NCI-H446 (cell line): Measurements from ENCODE around the gene PTBP1.

ENCODE experiments used
- DNase-seq, 2 experiments: peaks; one replicate each; lab custom pipeline; 2025; lab: John Stamatoyannopoulos, UW

Gene PTBP1

DNA sequence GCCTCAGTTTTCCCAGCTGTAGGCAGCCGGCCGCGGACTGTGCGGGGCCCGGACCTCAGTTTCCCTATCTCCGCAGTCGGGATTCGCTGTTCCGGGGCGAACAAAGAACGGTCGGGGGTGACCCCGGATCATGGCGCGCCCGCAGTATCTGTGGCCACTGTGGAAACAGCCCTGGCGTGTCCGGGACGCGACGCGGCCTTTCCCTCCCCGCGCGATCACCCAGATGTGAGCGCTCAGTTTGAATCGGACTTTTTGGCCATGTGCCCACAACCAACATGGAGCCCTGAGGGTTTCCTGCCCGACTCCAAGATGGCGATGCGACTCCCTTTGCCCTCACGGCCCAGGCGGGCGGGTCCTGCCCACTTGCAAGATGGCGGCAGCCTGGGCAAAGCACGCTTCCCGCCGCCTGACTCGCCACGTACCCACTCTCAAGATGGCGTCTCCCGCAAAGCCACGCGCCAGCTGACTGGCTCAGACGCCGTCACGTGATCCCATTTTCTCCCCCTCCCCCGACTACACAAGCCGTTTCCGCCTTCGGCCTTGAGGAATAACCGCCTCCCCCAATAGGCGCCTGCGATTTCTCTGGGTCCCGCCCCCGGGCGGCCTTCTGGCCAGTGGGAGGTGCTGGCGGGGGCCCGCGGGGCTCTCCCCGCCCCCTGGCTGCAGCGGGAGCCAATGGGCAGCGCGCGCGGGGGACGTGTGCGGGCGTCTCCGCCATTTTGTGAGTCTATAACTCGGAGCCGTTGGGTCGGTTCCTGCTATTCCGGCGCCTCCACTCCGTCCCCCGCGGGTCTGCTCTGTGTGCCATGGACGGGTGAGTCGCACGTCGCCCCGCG lies at the start of gene PTBP1:
Gene PTBP1 (plus strand): TSS at position 761 of the 836 bp plus-strand sequence. CDS start 46 bp downstream, at position 807.
- DNase-seq = peak; percentile 99 to 100

GRCh38 chr19:748274-748598 lies 49.0 kb upstream of the PTBP1 start:
- no peak for DNase-seq

GRCh38 chr19:749811-750210 lies 47.4 kb upstream of the PTBP1 start:
- DNase-seq = no peak

- DNase-seq = no peak
Measured at GRCh38 chr19:750640-751423, 46.4 kb upstream of the PTBP1 start, which contains the start of gene MISP. Gene MISP, plus strand, starts transcription at chr19:751112. Its CDS starts 5,835 bp downstream, at chr19:756947.

DNA sequence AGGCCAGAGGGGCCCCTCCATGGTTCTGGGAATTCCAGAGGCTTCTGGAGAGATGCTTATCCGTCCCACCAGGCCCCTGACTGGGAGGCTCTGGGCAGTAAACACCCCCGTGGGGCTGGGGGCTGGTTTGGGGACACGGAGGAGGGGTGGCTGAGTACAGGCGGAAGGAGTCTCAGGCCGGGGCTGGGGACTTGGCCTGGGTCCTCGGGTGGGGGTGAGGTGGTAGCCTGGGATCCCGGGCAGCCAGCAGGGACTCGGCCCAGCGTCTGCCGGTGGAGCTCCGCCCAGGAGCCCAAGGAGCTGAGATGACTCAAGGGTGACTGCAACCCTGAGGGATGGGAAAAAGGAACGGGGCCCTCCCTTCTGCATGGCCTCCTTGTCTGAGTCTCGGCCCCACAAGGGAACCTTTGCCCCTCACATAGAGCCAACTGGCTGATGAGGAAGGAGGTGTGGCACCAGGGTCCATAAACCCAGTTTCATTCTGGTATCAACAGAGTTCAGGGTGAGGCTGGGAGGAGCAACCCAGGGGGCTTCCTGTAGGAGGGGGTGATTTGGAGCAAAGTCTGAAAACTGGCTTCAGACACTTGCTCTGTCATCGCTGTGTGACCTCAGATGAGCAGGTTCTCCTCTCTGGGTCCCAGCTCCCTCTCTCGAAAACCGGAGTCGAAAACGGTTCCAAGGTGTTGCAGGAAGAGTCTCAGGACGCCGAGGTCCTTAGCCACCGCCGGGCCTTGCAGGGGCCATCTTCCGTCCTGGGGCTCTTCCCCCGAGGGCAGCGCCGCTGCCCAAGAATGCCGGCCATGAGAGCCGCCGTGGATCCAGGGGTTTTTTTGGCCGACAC lies 45.5 kb upstream of the PTBP1 start:
- no peak for DNase-seq

DNA sequence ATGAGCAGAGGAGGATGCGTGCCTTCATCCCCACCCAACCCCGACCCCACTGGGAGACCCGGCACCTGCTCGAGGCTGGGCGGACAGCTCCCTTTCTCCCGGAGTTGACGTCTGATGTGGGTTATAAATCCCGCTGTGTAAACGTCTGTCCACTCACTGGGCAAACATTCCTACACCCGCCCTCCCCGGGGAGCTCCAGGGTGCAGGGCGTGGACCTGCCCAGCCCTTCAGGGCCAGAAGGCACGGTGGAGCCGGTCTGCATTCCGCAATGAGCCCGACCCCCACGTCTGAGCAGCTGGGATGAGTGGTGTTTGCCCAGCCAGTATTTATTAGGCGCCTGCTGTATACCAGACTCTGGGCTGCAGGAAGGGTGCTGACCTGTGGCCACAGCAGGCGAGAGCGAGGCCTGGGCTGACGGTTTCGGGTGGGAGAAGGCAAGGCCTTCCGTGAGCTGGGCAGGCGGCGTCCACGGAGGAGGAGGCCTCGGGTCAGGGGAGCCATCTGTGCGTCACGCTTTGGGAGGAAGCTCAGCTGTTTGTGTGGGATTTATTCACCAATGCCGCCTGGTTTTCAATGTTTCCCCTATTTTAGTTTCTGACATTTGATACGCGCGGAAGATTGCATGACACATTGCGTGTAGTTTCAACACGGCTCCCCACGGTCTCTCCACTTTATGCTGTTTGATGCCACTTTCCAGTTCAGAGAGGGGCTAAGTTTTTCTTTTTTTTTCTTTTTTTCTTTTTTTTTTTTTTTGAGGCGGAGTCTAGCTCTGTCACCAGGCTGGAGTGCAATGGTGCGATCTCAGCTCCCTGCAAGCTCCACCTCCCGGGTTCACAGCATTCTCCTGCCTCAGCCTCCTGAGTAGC lies 44.4 kb upstream of the PTBP1 start:
- no peak for DNase-seq

DNA sequence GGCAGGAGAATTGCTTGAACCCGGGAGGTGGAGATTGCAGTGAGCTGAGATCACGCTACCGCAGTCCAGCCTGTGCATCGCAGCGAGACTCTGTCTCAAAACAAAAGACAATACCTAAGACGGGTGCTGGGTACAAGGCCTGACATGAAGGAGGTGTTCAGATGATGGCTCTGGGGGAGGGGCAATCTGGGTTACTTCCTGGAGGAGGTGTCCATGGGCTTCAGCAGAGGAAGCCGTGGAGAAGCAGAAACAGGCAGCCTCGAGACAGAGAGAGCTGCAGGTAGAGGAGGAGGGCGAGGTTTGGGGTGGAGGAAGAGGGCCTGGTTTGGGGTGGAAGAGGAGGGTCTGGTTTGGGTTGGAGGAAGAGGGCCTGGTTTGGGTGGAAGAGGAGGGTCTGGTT lies 42.7 kb upstream of the PTBP1 start:
- no peak for DNase-seq

DNA sequence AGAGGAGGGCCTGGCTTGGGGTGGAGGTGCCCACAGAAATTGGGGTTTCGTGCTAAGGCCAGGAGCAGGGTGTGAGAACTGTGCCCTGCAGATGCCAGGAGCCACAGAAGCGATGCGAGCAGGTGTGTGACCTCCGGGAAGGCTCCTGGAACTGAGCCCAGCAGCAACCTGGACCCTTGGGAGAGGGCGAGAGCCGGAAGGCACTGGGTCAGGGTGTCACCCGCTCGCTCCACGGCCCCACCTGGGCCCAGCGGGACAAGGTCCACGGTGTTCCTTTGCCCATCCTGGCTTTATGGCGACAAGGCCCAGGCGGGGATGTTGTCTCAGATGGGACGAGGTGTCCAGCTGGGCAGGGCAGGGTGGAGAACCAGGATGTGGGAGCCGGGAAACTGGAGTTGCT lies 42.2 kb upstream of the PTBP1 start:
- no peak for DNase-seq

DNA sequence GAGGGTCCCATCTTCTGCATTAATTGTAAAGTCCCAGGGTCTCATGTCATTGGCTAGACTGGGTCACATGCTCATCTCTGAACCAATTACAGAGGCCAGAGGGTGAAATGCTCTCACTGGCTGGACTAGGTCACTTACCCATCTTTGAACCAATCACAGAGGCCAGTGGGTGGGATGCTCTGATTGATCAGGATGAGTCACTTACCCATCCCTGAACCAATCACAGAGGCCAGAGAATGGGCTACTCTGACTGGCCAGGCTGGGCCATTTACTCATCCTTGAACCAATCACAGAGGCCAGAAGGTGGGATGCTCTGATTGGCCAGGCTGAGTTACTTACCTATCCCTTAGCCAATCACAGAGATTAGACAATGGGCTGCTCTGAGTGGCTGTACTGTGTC lies 41.0 kb upstream of the PTBP1 start:
- DNase-seq = no peak

DNA sequence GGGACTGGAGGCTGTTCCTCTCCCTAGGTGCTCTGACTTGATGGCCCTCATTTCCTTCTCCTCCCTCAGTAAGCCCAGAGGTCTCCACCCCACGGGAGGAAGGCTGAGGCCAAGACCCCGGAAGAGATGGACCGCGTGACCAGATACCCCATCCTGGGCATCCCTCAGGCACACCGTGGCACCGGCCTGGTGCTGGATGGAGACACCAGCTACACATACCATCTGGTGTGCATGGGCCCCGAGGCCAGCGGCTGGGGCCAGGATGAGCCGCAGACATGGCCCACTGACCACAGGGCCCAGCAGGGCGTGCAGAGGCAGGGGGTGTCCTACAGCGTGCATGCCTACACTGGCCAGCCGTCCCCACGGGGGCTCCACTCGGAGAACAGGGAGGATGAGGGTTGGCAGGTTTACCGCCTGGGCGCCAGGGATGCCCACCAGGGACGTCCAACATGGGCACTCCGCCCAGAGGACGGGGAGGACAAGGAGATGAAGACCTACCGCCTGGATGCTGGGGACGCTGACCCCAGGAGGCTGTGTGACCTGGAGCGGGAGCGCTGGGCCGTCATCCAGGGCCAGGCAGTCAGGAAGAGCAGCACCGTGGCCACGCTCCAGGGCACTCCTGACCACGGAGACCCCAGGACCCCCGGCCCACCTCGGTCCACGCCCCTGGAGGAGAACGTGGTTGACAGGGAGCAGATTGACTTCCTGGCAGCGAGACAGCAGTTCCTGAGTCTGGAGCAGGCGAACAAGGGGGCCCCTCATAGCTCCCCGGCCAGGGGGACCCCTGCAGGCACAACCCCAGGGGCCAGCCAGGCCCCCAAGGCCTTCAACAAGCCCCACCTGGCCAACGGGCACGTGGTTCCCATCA lies 40.2 kb upstream of the PTBP1 start:
- DNase-seq = no peak

- DNase-seq = no peak
Measured at GRCh38 chr19:757811-758668, 39.2 kb upstream of the PTBP1 start.

GRCh38 chr19:763181-763580 lies 34.1 kb upstream of the PTBP1 start:
- DNase-seq = no peak

DNA sequence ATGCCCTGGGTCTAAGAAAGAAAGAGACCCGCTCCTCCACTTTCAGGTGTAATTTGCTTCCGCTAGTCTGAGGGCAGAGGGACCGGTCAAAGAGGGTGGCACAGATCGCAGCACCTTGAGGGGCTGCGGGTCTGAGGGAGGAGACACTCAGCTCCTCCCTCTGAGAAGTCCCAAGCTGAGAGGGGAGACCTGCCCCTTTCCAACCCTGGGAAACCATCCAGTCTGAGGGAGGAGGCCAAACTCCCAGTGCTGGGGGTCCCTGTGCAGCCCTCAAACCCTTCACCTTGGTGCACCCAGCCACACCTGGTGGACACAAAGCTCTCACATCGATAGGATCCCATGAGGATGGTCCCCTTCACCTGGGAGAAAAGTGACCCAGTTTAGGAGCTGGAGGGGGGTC lies 33.4 kb upstream of the PTBP1 start:
- DNase-seq = no peak

- DNase-seq = no peak
Measured at GRCh38 chr19:764301-764700, 33.0 kb upstream of the PTBP1 start.

GRCh38 chr19:765179-765738 lies 32.0 kb upstream of the PTBP1 start:
- no peak for DNase-seq

DNA sequence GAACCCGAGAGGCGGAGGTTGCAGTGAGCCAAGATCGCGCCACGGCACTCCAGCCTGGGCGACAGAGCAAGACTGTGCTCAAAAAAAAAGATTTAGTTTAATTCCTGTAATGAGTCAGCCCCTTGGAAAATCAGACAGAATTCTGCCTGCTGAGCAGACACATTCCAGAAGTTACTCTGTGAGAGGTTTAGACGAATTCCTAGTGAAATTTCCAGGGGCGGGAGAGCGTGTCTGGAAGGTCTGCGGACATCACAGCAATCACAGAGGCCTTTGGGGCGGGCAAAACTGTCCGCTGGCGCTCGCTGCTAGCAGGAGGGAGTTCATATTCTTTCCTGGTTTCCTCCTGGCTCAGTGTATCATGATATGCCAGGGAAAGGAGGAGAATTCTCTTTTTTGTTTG lies 28.8 kb upstream of the PTBP1 start:
- no peak for DNase-seq

DNA sequence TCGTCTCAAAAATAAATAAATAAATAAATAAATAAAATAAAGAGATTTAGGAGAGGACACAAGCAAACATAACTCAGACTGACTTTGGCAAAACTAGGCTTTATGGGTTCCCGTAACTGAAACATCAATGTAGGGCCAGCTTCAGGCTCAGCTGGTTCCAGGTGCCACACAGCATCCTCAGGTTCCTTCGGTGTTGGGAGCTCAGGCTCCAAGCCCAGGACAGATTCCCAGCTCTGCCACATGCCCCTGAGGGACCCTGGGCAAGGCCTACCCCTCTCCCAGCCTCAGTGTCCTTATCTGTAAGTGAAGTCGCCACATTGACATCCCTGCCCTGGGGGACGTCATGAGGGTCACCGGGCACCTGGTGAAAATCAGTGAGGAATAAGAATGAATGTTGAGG lies 27.6 kb upstream of the PTBP1 start:
- DNase-seq = no peak

GRCh38 chr19:771332-771785 lies 25.9 kb upstream of the PTBP1 start:
- DNase-seq = peak in 1 of 2 experiments; percentile 58

- DNase-seq = no peak
Measured at GRCh38 chr19:772063-772462, 25.2 kb upstream of the PTBP1 start.
